ENCODE data around the gene UBN2. TPM values are rescaled to one million over a fixed set of nuclear protein-coding genes. Genes with fewer than 3 reads are reported as not detected.

The UBN2 gene
- 2.3 and 3.6 TPM in 2 replicates for total RNA-seq

GRCh38 chr7:139230774-139231512, at the start of gene UBN2:
TSS of gene UBN2 (plus strand) at chr7:139231237. CDS start at chr7:139231485, 248 bp downstream.

GRCh38 chr7:139341058-139341775, 110.2 kb downstream of the UBN2 start, which contains the start of gene FMC1:
TSS of gene FMC1 (plus strand) at chr7:139341337. CDS start at chr7:139341385, 48 bp downstream.

Other genes starting within 250 kb of the UBN2 start
- 0.54 and 1.3 TPM in 2 replicates for gene KIAA1549, start 249.8 kb upstream of the UBN2 start, total RNA-seq
- 16.2 and 18.1 TPM in 2 replicates for gene ZC3HAV1L, start 195.2 kb upstream of the UBN2 start, total RNA-seq
- gene ZC3HAV1, start 121.5 kb upstream of the UBN2 start, total RNA-seq, result 24.9 and 28.0 TPM in 2 replicates
- 3.2 and 6.3 TPM in 2 replicates for gene FMC1, start 110.1 kb downstream of the UBN2 start, total RNA-seq
- 23.5 and 29.2 TPM in 2 replicates for gene LUC7L2, start 128.7 kb downstream of the UBN2 start, total RNA-seq